Stomach (tissue), 4 donors: ENCODE results near the gene EFCAB12.

ENCODE experiments used
- EP300 ChIP-seq: sonication (generic); formaldehyde crosslinking; IDR thresholded peaks from one replicate; pipeline ENCODE4 v1.6.1; 2017; ENCODE audit warnings: antibody characterized with exemption
- POLR2A ChIP-seq, 4 donors: fragments of 450-650 bp; IDR thresholded peaks; one replicate each; pipeline ENCODE4 v1.6.1; 2016; ENCODE audit warnings: antibody characterized with exemption in 4 of 4, control low read depth in 2 of 4, mild to moderate bottlenecking in 1 of 4, moderate library complexity in 1 of 4
- TF ChIP-seq, protein P1 (sequence below), 7 experiments: fragments of 450-650 bp in 4 of 7; fragments of 200-600 bp in 3 of 7; sonication (generic) in 3 of 7; IDR thresholded peaks; one replicate each; pipeline ENCODE4 v1.5.1; 2016 to 2019; ENCODE audit warnings: antibody characterized with exemption in 7 of 7, control low read depth in 2 of 7, mild to moderate bottlenecking in 1 of 7

DNA sequence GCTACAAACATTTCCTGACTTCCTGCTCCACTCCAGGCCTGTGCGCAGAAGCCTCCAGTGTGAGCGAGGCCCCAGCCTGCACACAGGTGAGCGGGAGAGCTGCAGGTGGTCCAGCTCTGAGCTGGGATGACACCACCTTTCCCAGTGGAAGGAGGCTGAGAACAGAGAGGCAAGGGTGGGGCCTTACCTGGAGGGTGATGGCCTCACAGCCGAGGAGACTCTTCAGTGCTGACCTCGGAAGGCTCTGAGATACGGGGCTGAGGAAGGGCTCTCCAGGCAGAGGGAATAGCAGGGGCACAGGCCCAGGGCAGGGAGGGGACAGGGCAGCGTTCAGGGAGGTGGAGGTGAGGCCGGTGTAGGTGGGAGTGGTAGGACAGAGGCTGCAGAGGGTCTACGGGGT, 70.8 kb downstream of the EFCAB12 start:
- no peak for TF ChIP-seq POLR2A (IDR thresholded peaks at IDR 0.05)
- TF ChIP-seq, protein P1, sequence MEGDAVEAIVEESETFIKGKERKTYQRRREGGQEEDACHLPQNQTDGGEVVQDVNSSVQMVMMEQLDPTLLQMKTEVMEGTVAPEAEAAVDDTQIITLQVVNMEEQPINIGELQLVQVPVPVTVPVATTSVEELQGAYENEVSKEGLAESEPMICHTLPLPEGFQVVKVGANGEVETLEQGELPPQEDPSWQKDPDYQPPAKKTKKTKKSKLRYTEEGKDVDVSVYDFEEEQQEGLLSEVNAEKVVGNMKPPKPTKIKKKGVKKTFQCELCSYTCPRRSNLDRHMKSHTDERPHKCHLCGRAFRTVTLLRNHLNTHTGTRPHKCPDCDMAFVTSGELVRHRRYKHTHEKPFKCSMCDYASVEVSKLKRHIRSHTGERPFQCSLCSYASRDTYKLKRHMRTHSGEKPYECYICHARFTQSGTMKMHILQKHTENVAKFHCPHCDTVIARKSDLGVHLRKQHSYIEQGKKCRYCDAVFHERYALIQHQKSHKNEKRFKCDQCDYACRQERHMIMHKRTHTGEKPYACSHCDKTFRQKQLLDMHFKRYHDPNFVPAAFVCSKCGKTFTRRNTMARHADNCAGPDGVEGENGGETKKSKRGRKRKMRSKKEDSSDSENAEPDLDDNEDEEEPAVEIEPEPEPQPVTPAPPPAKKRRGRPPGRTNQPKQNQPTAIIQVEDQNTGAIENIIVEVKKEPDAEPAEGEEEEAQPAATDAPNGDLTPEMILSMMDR (IDR thresholded peaks at IDR 0.05), result no peak
- no peak for TF ChIP-seq EP300
